Measurements from ENCODE around the gene PFKM.
"Not testable (repeated sequence)": the region's sequence is repeated elsewhere in the genome, so short reads cannot be mapped to it uniquely, and the experiment has no call there.

The PFKM gene

GRCh38 chr12:48111312-48111693 lies 7.9 kb upstream of the PFKM start:
- DNase-seq (ENCODE audit: low spot score), result not testable (repeated sequence)

GRCh38 chr12:48115957-48116356 lies 3.2 kb upstream of the PFKM start:
- no peak for DNase-seq (ENCODE audit: low spot score)

GRCh38 chr12:48118284-48118871 lies 786 bp upstream of the PFKM start:
- no peak for DNase-seq (ENCODE audit: low spot score)

GRCh38 chr12:48119834-48120195 lies 651 bp downstream of the PFKM start:
- no peak for DNase-seq (ENCODE audit: low spot score)

- DNase-seq (ENCODE audit: low spot score), result no peak
Measured at GRCh38 chr12:48121522-48121921, 2.4 kb downstream of the PFKM start.

- DNase-seq (ENCODE audit: low spot score), result no peak
Measured at GRCh38 chr12:48122065-48122834, 3.1 kb downstream of the PFKM start.

- DNase-seq (ENCODE audit: low spot score), result peak; percentile 39
Measured at GRCh38 chr12:48123169-48123568, 4.0 kb downstream of the PFKM start.

- not testable (repeated sequence) for DNase-seq (ENCODE audit: low spot score)
Measured at GRCh38 chr12:48125542-48125941, 6.4 kb downstream of the PFKM start.

- DNase-seq (ENCODE audit: low spot score), result no peak
Measured at GRCh38 chr12:48125985-48126384, 6.8 kb downstream of the PFKM start.

- DNase-seq (ENCODE audit: low spot score), result no peak
Measured at GRCh38 chr12:48126953-48127630, 7.9 kb downstream of the PFKM start.

GRCh38 chr12:48128800-48129199 lies 9.6 kb downstream of the PFKM start:
- no peak for DNase-seq (ENCODE audit: low spot score)

GRCh38 chr12:48129376-48129775 lies 10.2 kb downstream of the PFKM start:
- DNase-seq (ENCODE audit: low spot score), result no peak

- DNase-seq (ENCODE audit: low spot score), result no peak
Measured at GRCh38 chr12:48131517-48131916, 12.4 kb downstream of the PFKM start.

- DNase-seq (ENCODE audit: low spot score), result no peak
Measured at GRCh38 chr12:48132826-48133225, 13.7 kb downstream of the PFKM start.

- DNase-seq (ENCODE audit: low spot score), result no peak
Measured at GRCh38 chr12:48135027-48135426, 15.9 kb downstream of the PFKM start.

- no peak for DNase-seq (ENCODE audit: low spot score)
Measured at GRCh38 chr12:48142818-48143674, 23.9 kb downstream of the PFKM start.

- DNase-seq (ENCODE audit: low spot score), result no peak
Measured at GRCh38 chr12:48143898-48144297, 24.7 kb downstream of the PFKM start.

GRCh38 chr12:48145981-48146380 lies 26.8 kb downstream of the PFKM start:
- no peak for DNase-seq (ENCODE audit: low spot score)

GRCh38 chr12:48151103-48151771 lies 32.1 kb downstream of the PFKM start:
- no peak for DNase-seq (ENCODE audit: low spot score)

- not testable (repeated sequence) for DNase-seq (ENCODE audit: low spot score)
Measured at GRCh38 chr12:48155786-48156185, 36.6 kb downstream of the PFKM start.

GRCh38 chr12:48156652-48157017 lies 37.5 kb downstream of the PFKM start:
- DNase-seq (ENCODE audit: low spot score), result no peak
